Cardiac atrium fibroblast (primary cell): Measurements from ENCODE around the gene GCNA. TPM values are rescaled to one million over a fixed set of nuclear protein-coding genes. Genes with fewer than 3 reads are reported as not detected.

Source experiments
- total RNA-seq: library from RNA; depleted of rRNA; stranded (reverse); fragments of >200 nt; gene quantifications from 2 replicates; pipeline ENCODE4 v1.2.3, GENCODE V29; 2015

The GCNA gene, protein sequence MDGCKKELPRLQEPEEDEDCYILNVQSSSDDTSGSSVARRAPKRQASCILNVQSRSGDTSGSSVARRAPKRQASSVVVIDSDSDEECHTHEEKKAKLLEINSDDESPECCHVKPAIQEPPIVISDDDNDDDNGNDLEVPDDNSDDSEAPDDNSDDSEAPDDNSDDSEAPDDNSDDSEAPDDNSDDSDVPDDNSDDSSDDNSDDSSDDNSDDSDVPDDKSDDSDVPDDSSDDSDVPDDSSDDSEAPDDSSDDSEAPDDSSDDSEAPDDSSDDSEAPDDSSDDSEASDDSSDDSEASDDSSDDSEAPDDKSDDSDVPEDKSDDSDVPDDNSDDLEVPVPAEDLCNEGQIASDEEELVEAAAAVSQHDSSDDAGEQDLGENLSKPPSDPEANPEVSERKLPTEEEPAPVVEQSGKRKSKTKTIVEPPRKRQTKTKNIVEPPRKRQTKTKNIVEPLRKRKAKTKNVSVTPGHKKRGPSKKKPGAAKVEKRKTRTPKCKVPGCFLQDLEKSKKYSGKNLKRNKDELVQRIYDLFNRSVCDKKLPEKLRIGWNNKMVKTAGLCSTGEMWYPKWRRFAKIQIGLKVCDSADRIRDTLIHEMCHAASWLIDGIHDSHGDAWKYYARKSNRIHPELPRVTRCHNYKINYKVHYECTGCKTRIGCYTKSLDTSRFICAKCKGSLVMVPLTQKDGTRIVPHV
- 0.54 and 0.81 TPM in 2 replicates for total RNA-seq

DNA sequence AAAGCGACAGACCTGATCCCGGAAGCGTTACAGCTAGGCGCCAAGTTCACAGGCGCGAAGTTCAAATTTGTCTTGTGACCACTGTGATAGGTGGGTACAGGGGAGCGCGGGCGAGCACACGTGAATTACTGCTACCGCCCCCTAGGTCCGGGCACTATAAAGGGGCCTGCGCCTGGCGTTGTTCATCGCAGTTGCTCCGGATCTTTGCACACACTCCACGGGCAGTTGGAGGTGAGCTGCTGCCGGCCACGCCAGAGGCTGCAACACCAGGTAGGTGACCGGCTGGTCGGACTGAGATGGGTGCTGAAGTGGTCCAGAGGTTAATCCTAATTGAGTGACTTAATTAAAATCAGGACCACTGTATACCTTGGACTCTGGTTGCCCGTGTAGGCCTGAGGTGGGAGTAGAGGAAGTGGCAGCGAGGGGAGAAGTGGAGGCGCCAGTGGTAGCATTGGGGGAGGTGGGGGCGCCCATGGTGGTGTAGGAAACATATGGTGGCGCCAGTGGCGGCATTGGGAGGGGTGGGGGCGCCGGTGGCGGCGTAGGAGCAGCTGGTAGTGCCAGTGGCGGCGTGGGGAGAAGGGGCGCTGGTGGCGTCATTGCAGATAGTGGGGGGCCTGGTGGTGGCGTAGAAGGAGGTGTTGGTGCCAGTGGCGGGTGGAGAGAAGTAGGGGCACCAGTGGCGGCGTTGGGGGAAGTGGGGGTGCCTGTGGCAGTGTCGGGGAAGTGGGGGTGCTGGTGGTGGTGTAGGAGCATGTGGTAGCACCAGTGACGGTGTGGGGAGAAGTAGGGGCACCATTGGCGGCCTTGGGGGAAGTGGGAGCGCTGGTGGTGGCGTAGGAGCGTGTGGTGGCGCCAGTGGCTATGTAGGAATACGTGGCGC, at the start of gene GCNA:
GCNA (plus strand) TSS at position 185 of the 883 bp plus-strand sequence. CDS start 2,385 bp downstream, outside the sequence.

DNA sequence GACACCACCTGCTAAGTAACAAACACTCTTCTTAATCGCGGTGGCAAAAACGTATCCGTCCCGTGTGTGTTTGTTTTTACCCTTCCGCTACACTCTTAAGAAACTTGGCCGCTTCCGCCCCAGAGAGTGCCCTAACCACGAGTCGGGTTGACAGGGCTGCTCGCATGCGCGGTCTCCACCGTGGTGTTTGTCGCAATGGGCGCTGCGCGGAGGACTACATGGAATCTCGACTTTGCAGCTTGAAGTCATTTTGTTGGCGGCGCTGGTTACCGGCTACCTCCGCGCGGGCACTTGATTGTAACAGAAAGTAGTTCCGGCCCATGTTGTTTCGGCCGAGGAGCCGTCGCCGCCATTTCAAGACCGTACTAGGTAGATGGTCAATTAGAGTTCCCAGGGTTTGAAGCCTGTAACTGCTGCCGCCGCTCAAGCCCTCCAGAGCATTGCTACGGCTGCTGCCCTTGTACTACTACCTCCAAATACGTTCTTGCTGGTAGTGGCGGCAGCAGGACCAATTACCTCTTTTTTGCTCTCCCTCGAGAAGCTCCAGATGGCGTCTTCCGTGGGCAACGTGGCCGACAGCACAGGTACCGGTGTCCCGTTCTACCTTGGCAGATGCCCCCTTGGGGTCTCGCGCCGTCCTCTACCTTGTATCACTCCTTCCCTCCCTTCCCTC, 45.3 kb upstream of the GCNA start, which contains the start of gene OGT:
OGT (plus strand) TSS at position 352 of the 673 bp plus-strand sequence; CDS start at position 548, 196 bp downstream.

DNA sequence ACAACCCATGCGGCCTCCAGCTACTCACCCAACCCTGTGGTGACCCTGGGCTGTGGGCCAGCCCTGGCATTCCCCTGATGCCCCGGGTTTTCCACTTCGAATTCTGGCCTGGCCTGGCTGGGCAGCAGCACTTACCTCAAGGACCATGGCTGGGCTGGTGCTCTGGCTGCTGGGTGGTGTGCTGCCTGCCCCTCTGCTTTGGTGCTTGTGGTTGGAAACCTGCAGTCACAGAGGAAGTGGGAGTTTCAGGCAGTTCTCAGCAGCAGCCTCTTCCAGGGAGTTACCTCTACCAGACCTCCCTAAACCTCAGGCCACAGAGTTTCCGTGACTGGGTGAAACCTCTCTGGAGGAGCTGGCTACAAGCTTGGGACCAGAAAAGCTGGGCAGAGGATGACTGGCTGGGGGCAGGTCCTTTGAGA, 40.1 kb downstream of the GCNA start, which contains the start of gene CXCR3:
CXCR3 (minus strand) TSS at position 209 of the 419 bp plus-strand sequence; CDS start at position 147, 62 bp downstream.

Other genes with a start within 250 kb of the GCNA start
- 12.8 and 18.8 TPM in 2 replicates for gene TAF1, start 212.1 kb upstream of the GCNA start, total RNA-seq
- gene OGT, start 45.3 kb upstream of the GCNA start, total RNA-seq: 42.8 and 90.4 TPM in 2 replicates
- gene CXCR3, start 40.1 kb downstream of the GCNA start, total RNA-seq: not detected in 2 replicates
- gene CXorf49, start 139.8 kb downstream of the GCNA start, total RNA-seq: not detected in 2 replicates
- not detected in 2 replicates for gene CXorf49B, start 184.9 kb downstream of the GCNA start, total RNA-seq